ENCODE measurements around the gene CCDC148. TPM values are rescaled to one million over a fixed set of nuclear protein-coding genes. Genes with fewer than 3 reads are reported as not detected.

Gene CCDC148
- total RNA-seq, 1 donor from 2014 or later = 2.2 TPM

DNA sequence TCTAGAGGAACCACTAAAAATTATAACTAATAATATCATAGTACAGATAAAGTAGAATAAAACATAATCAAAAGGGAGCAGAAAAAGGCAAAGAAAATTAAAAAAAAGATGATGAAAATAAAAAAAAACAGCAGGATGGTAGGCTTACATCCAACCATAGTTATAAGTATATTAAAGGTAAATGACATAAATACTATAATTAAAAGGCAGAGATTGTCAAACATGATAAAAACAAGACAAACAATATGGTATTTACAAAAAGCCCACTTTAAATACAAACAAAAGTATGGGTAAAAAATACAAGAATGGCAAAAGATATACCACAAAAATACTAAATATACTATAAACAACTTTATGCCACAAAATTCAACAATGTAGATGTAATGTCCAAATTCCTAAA is 24.4 kb downstream of the CCDC148 start:
- Mint-ChIP-seq H3K4me1 (ENCODE audit: unreplicated experiment) (no peaks in the 10 kb centered on the region), H3K27me3 (ENCODE audit: unreplicated experiment) (no peaks in the 10 kb centered on the region), H3K4me3 (ENCODE audit: unreplicated experiment) (no peak overlapping the region), H3K9me3 (ENCODE audit: unreplicated experiment) (no peaks in the 10 kb centered on the region), H3K36me3 (ENCODE audit: low read depth, unreplicated experiment) (peaks cover 4% of the 10 kb centered on the region), H3K27ac (ENCODE audit: unreplicated experiment) (no peak overlapping the region)
- TF ChIP-seq, protein P1, sequence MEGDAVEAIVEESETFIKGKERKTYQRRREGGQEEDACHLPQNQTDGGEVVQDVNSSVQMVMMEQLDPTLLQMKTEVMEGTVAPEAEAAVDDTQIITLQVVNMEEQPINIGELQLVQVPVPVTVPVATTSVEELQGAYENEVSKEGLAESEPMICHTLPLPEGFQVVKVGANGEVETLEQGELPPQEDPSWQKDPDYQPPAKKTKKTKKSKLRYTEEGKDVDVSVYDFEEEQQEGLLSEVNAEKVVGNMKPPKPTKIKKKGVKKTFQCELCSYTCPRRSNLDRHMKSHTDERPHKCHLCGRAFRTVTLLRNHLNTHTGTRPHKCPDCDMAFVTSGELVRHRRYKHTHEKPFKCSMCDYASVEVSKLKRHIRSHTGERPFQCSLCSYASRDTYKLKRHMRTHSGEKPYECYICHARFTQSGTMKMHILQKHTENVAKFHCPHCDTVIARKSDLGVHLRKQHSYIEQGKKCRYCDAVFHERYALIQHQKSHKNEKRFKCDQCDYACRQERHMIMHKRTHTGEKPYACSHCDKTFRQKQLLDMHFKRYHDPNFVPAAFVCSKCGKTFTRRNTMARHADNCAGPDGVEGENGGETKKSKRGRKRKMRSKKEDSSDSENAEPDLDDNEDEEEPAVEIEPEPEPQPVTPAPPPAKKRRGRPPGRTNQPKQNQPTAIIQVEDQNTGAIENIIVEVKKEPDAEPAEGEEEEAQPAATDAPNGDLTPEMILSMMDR (IDR thresholded peaks at IDR 0.05; ENCODE audit: unreplicated experiment) = no peak
- DNase-seq (ENCODE audit: low spot score) = no peak

DNA sequence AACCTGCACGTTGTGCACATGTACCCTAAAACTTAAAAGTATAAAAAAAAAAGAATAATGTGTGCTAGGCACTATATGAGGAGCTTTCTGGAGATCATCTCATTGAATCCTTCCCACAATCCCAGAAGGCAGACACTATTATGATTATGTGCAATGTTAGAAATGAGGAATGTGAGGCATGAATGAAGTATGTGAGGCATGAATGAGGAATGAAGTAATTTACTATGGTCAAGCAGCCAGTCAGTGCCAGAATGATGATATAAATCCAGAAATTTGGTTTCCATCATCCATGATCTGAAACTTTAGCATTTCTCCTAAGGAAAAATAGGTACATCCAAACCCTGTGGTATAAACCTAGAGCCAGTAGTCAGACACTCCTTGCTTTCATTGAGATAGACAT is 42.0 kb downstream of the CCDC148 start:
- TF ChIP-seq, protein P1 (IDR thresholded peaks at IDR 0.05; ENCODE audit: unreplicated experiment) = no peak
- no peak for DNase-seq (ENCODE audit: low spot score)
- Mint-ChIP-seq H3K4me3 (ENCODE audit: unreplicated experiment) (no peak overlapping the region), H3K4me1 (ENCODE audit: unreplicated experiment) (no peaks in the 10 kb centered on the region), H3K27ac (ENCODE audit: unreplicated experiment) (no peak overlapping the region), H3K36me3 (ENCODE audit: low read depth, unreplicated experiment) (peaks cover 14% of the 10 kb centered on the region), H3K9me3 (ENCODE audit: unreplicated experiment) (peaks cover 6% of the 10 kb centered on the region), H3K27me3 (ENCODE audit: unreplicated experiment) (no peaks in the 10 kb centered on the region)

DNA sequence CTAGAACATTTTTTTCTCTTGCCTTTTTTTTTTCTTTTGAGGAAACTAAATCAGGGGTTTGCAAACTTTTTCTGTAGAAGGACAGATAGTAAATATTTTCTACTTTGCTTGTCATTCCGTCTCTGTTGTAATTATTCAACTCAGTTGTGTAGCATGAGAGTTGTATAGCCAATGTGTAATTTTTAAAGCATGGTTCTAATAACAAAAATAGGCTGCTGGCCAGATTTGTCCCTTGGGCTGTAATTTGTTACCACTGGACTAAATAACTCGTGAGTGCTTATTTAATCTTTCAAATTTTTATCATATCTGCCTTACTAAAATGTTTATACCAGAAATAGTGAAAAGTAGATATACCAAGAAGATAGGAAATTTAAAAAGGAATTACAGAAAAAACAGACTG is 43.0 kb downstream of the CCDC148 start:
- TF ChIP-seq, protein P1 (IDR thresholded peaks at IDR 0.05; ENCODE audit: unreplicated experiment) = no peak
- no peak overlapping the region for H3K27ac Mint-ChIP-seq (ENCODE audit: unreplicated experiment)
- H3K4me1 Mint-ChIP-seq (ENCODE audit: unreplicated experiment) = no peaks in the 10 kb centered on the region
- no peak for DNase-seq (ENCODE audit: low spot score)
- H3K27me3 Mint-ChIP-seq (ENCODE audit: unreplicated experiment) = no peaks in the 10 kb centered on the region
- peaks cover 14% of the 10 kb centered on the region for H3K36me3 Mint-ChIP-seq (ENCODE audit: low read depth, unreplicated experiment)
- H3K9me3 Mint-ChIP-seq (ENCODE audit: unreplicated experiment) = peaks cover 6% of the 10 kb centered on the region
- H3K4me3 Mint-ChIP-seq (ENCODE audit: unreplicated experiment) = no peak overlapping the region

DNA sequence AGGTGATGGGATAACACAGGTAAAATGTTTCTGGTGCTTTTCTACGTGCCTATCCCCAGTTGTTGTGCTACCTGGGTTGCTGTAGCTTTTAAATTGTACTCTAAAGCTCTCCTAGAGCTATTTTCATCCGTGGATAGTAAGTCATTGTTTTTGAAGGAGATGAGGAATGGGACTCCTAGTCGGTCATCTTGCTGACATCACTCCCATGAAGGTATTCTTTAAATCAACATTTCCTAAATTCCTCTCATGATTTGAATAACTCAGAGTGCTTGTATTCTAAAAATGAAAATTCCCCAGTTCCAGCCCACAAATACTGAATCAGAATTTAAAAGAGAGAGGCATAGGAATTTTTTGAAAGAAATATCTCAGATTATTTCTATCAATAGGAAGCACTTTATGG is 44.3 kb downstream of the CCDC148 start:
- no peaks in the 10 kb centered on the region for H3K27me3 Mint-ChIP-seq (ENCODE audit: unreplicated experiment)
- H3K27ac Mint-ChIP-seq (ENCODE audit: unreplicated experiment) = no peak overlapping the region
- H3K4me1 Mint-ChIP-seq (ENCODE audit: unreplicated experiment) = no peaks in the 10 kb centered on the region
- no peak overlapping the region for H3K4me3 Mint-ChIP-seq (ENCODE audit: unreplicated experiment)
- TF ChIP-seq, protein P1 (IDR thresholded peaks at IDR 0.05; ENCODE audit: unreplicated experiment) = no peak
- no peak for DNase-seq (ENCODE audit: low spot score)
- H3K36me3 Mint-ChIP-seq (ENCODE audit: low read depth, unreplicated experiment) = peaks cover 14% of the 10 kb centered on the region
- peaks cover 6% of the 10 kb centered on the region for H3K9me3 Mint-ChIP-seq (ENCODE audit: unreplicated experiment)

DNA sequence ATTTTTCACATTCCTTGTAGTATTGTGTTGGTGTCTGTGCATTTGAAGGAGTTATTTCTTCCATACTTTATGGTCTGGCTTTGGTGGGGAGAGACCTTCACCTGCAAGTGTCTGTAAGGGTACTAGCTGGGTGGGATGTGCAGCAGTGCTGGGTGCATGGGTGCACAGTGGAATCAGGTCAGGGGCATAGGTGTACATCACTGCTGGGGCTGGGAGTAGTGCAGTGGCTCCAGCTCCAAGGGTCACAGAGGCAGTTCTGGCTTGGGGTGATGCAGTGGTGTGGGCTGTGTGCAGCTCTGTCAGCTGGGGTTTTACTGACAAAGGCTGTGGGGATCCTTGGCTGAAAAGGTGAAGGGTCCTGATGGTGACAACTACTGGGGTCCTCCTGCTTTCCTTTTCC is 44.8 kb downstream of the CCDC148 start:
- no peak overlapping the region for H3K4me3 Mint-ChIP-seq (ENCODE audit: unreplicated experiment)
- no peak for DNase-seq (ENCODE audit: low spot score)
- H3K27me3 Mint-ChIP-seq (ENCODE audit: unreplicated experiment) = no peaks in the 10 kb centered on the region
- TF ChIP-seq, protein P1 (IDR thresholded peaks at IDR 0.05; ENCODE audit: unreplicated experiment) = no peak
- H3K9me3 Mint-ChIP-seq (ENCODE audit: unreplicated experiment) = peaks cover 5% of the 10 kb centered on the region
- peaks cover 12% of the 10 kb centered on the region for H3K36me3 Mint-ChIP-seq (ENCODE audit: low read depth, unreplicated experiment)
- no peaks in the 10 kb centered on the region for H3K4me1 Mint-ChIP-seq (ENCODE audit: unreplicated experiment)
- no peak overlapping the region for H3K27ac Mint-ChIP-seq (ENCODE audit: unreplicated experiment)

Data from endothelial cell (in vitro differentiated cells).